ENCODE results near the gene ETS2.

Gene ETS2

DNA sequence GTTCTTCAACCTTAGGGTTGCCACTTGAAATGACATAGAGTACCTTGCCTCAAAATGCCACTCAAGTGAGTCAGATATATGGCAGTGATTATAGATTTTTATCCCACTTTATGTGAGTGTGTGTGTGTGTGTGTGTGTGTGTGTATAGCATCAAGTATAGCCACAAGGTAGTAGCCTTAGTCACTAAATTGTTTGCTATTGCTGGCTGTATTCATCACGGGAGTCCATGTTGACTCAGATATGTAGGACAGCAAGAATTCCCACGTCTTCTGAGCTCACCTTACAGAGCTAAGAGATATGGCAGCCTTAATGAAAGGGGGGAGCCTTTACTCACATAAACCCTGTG lies 9.3 kb downstream of the ETS2 start:
- no peak overlapping the region for H3K9ac ChIP-seq (ENCODE audit: low read length)
- TF ChIP-seq EZH2phosphoT487 (IDR thresholded peaks at IDR 0.05; ENCODE audit: low read depth): no peak
- TF ChIP-seq, protein P1, sequence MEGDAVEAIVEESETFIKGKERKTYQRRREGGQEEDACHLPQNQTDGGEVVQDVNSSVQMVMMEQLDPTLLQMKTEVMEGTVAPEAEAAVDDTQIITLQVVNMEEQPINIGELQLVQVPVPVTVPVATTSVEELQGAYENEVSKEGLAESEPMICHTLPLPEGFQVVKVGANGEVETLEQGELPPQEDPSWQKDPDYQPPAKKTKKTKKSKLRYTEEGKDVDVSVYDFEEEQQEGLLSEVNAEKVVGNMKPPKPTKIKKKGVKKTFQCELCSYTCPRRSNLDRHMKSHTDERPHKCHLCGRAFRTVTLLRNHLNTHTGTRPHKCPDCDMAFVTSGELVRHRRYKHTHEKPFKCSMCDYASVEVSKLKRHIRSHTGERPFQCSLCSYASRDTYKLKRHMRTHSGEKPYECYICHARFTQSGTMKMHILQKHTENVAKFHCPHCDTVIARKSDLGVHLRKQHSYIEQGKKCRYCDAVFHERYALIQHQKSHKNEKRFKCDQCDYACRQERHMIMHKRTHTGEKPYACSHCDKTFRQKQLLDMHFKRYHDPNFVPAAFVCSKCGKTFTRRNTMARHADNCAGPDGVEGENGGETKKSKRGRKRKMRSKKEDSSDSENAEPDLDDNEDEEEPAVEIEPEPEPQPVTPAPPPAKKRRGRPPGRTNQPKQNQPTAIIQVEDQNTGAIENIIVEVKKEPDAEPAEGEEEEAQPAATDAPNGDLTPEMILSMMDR (IDR thresholded peaks at IDR 0.05; ENCODE audit: low read depth, low read length): no peak
- H3K4me3 ChIP-seq (ENCODE audit: low read length): no peak overlapping the region
- H3K79me2 ChIP-seq (ENCODE audit: low read length): no peaks in the 10 kb centered on the region; the same call in 1 of the 2 replicates
- no peaks in the 10 kb centered on the region for H3K27me3 ChIP-seq (ENCODE audit: low read depth, low read length)
- H3K4me2 ChIP-seq (ENCODE audit: low read length): no peak overlapping the region
- no peak overlapping the region for H2AFZ ChIP-seq (ENCODE audit: low read depth, low read length)
- peaks cover 82% of the 10 kb centered on the region for H3K36me3 ChIP-seq (replicated peaks; ENCODE audit: low read depth, low read length)
- H3K27ac ChIP-seq (ENCODE audit: low read length): no peak overlapping the region
- H3K4me1 ChIP-seq (ENCODE audit: low read length): no peaks in the 10 kb centered on the region
- 0 out of 2 replicates have a peak, but pooled peaks cover 8% of the 10 kb centered on the region for H4K20me1 ChIP-seq (ENCODE audit: insufficient read depth, low read length)
- H3K9me3 ChIP-seq (ENCODE audit: insufficient read depth, low read length): no peaks in the 10 kb centered on the region

DNA sequence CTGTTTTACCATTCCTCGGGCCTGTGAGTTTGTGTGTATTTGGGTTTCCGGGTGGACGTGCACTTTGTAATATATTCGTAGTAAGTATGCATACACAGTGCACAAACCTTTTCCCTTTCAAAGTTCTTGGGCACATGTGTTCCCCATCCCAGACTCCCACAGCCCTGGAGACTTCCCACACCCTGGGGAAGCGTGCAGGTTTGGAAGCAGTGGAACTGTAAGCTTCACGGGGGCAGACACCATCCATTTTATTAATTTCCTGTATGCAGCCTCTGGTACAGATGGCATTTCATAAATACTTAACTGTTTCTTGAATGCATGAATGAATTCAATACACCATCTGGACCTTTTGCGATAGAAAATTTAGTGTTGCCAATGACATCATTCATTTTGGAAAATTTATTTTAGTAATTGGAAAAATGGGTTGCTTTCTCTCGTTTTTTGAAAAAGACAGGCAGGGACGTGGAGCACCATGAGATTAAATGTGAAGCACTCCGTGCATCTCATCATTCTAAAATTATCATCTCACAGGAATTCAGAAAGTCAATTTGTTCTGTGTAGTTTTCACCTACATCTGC lies 10.8 kb downstream of the ETS2 start:
- H3K4me1 ChIP-seq (ENCODE audit: low read length): no peaks in the 10 kb centered on the region

DNA sequence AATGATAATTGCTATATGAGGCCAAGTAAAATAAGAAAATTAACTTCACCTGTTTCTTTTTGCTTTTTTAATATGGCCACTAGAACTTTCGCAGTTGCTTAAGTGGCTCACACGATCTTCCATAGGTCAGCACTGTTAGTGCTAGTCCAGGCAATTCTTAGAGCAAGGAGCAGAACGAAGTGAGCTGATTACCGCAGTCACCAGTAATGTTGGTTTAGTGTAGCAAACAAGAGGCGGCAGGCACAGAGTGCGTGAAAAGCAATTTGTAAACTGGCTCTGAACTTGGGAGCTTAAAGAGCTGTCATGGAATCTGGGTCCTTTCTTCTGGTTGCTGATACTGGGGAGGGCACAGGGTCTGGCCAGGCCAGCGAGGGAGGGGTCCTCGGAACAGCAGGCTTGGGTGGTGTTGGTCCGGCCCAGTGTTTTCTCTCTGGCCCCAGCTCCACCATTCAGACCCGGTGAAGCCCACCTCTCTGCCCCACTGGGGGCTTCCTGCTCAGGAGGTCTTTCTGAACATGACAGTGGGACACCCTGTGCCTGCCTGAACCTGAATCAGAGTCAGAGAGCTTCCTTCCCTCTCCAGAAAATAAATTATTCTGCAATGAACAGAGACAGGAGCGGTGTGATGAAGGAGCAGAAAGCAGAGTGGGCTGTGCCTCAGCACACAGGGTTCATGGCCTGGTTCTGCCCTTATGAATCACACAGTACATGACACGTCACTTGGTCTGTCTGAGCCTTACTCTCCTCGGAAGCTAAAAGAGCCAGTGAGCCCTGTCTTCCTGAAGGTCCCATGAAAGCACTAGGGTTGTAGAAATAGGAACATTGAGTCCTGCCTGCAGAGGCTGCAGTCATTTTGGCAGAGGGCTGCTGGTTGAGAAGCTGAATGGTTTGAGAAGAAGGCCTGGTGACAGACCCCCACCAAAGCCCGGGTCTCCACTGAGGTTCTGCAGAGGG lies 11.9 kb downstream of the ETS2 start:
- no peaks in the 10 kb centered on the region for H4K20me1 ChIP-seq (ENCODE audit: insufficient read depth, low read length)
- H3K27me3 ChIP-seq (ENCODE audit: low read depth, low read length): no peaks in the 10 kb centered on the region
- H3K9me3 ChIP-seq (ENCODE audit: insufficient read depth, low read length): no peaks in the 10 kb centered on the region
- no peak overlapping the region for H2AFZ ChIP-seq (ENCODE audit: low read depth, low read length)
- no peaks in the 10 kb centered on the region for H3K4me1 ChIP-seq (ENCODE audit: low read length)
- no peaks in the 10 kb centered on the region for H3K79me2 ChIP-seq (ENCODE audit: low read length)
- H3K27ac ChIP-seq (ENCODE audit: low read length): no peak overlapping the region
- no peak overlapping the region for H3K4me2 ChIP-seq (ENCODE audit: low read length)
- TF ChIP-seq, protein P1 (IDR thresholded peaks at IDR 0.05; ENCODE audit: low read depth, low read length): no peak
- no peak for TF ChIP-seq EZH2phosphoT487 (IDR thresholded peaks at IDR 0.05; ENCODE audit: low read depth)
- H3K4me3 ChIP-seq (ENCODE audit: low read length): no peak overlapping the region
- H3K9ac ChIP-seq (ENCODE audit: low read length): no peak overlapping the region
- H3K36me3 ChIP-seq (replicated peaks; ENCODE audit: low read depth, low read length): peaks cover 84% of the 10 kb centered on the region

More for the DNA sequence above, 10.8 kb downstream of the ETS2 start:
- Histone ChIP-seq H2AFZ (ENCODE audit: low read depth, low read length) (no peak overlapping the region), H3K4me3 (ENCODE audit: low read length) (no peak overlapping the region), H3K36me3 (replicated peaks; ENCODE audit: low read depth, low read length) (peaks cover 81% of the 10 kb centered on the region), H3K27me3 (ENCODE audit: low read depth, low read length) (no peaks in the 10 kb centered on the region), H3K79me2 (ENCODE audit: low read length) (no peaks in the 10 kb centered on the region), H3K9ac (ENCODE audit: low read length) (no peak overlapping the region), H4K20me1 (ENCODE audit: insufficient read depth, low read length) (0 out of 2 replicates have a peak, but pooled peaks cover 1% of the 10 kb centered on the region), H3K4me2 (ENCODE audit: low read length) (no peak overlapping the region), H3K9me3 (ENCODE audit: insufficient read depth, low read length) (no peaks in the 10 kb centered on the region), H3K27ac (ENCODE audit: low read length) (no peak overlapping the region)
- no peak for TF ChIP-seq EZH2phosphoT487 (IDR thresholded peaks at IDR 0.05; ENCODE audit: low read depth)
- TF ChIP-seq, protein P1 (IDR thresholded peaks at IDR 0.05; ENCODE audit: low read depth, low read length): no peak

DNA sequence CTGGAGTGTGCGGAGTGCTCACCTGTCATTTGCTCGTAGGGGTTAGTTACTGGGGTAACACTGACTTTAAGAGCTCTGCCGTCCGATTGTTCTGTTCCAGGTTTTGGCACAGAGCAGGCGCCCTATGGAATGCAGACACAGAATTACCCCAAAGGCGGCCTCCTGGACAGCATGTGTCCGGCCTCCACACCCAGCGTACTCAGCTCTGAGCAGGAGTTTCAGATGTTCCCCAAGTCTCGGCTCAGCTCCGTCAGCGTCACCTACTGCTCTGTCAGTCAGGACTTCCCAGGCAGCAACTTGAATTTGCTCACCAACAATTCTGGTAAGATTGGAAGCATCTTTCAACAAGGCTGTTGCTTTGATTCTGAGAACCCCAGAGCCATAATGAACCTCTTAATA lies 12.6 kb downstream of the ETS2 start:
- H3K4me2 ChIP-seq (ENCODE audit: low read length): no peak overlapping the region
- H3K9me3 ChIP-seq (ENCODE audit: insufficient read depth, low read length): no peaks in the 10 kb centered on the region
- no peak overlapping the region for H2AFZ ChIP-seq (ENCODE audit: low read depth, low read length)
- peaks cover 82% of the 10 kb centered on the region for H3K36me3 ChIP-seq (replicated peaks; ENCODE audit: low read depth, low read length)
- H3K27me3 ChIP-seq (ENCODE audit: low read depth, low read length): no peaks in the 10 kb centered on the region
- no peaks in the 10 kb centered on the region for H3K4me1 ChIP-seq (ENCODE audit: low read length)
- H3K4me3 ChIP-seq (ENCODE audit: low read length): no peak overlapping the region
- H3K79me2 ChIP-seq (ENCODE audit: low read length): no peaks in the 10 kb centered on the region
- no peak overlapping the region for H3K9ac ChIP-seq (ENCODE audit: low read length)
- no peaks in the 10 kb centered on the region for H4K20me1 ChIP-seq (ENCODE audit: insufficient read depth, low read length)
- TF ChIP-seq, protein P1 (IDR thresholded peaks at IDR 0.05; ENCODE audit: low read depth, low read length): no peak
- no peak for TF ChIP-seq EZH2phosphoT487 (IDR thresholded peaks at IDR 0.05; ENCODE audit: low read depth)
- no peak overlapping the region for H3K27ac ChIP-seq (ENCODE audit: low read length)
